Testis (tissue), 3 donors: Measurements from ENCODE around the gene FBN1. TPM values are rescaled to one million over a fixed set of nuclear protein-coding genes. Genes with fewer than 3 reads are reported as not detected.

Experiments used
- DNase-seq: peaks from one replicate; pipeline ENCODE4 v3.0.0-alpha.2; 2019
- H3K27ac ChIP-seq, 2 donors: fragments of 200-600 bp; sonication (generic); one replicate each; pipeline ENCODE4 v1.5.1; 2019
- H3K27me3 ChIP-seq: fragments of 200-600 bp; sonication (generic); one replicate; pipeline ENCODE4 v1.5.1; 2019
- H3K36me3 ChIP-seq: fragments of 200-600 bp; sonication (generic); one replicate; pipeline ENCODE4 v1.5.1; 2017; ENCODE audit warnings: low read depth; ENCODE audit errors: missing control alignments
- H3K4me1 ChIP-seq: fragments of 200-600 bp; sonication (generic); one replicate; pipeline ENCODE4 v1.5.1; 2019
- H3K4me3 ChIP-seq, 2 donors: fragments of 200-600 bp; sonication (generic); one replicate each; pipeline ENCODE4 v1.5.1; 2017 to 2019
- H3K9me3 ChIP-seq: fragments of 200-600 bp; sonication (generic); one replicate; pipeline ENCODE4 v1.5.1; 2017
- POLR2A ChIP-seq: fragments of 450-650 bp; IDR thresholded peaks from one replicate; pipeline ENCODE4 v1.6.1; 2017; ENCODE audit warnings: antibody characterized with exemption, mild to moderate bottlenecking, moderate library complexity
- WGBS, 2 donors: methylation state at CpG; one replicate each; pipeline ENCODE4 v1.1.5; 2018; 5-methylcytosine and 5-hydroxymethylcytosine counted together
- intact Hi-C: fragments of 100-400 bp; cut with DNase I; formaldehyde crosslinking; loops from one replicate; pipeline ENCODE4 v1.15.1; 2023; ENCODE audit warnings: low total_unique reads
- polyA plus RNA-seq: library from polyadenylated mRNA; stranded (reverse); fragments of 350-450 nt; fragmentation: Illumina TruSeq; extraction: RNeasy Lipid Tissue Mini Kit (QIAGEN cat#74804); gene quantifications from one replicate; pipeline ENCODE4 v1.2.3, GENCODE V29; 2014; ENCODE audit warnings: low read depth, low replicate concordance; ENCODE audit not compliant: insufficient read depth
- total RNA-seq, 2 donors: library from RNA; depleted of rRNA; stranded (reverse); fragments of >200 nt; gene quantifications; one replicate each; pipeline ENCODE4 v1.2.3, GENCODE V29; 2016
- TF ChIP-seq, protein P1 (sequence below), 3 experiments: fragments of 450-650 bp in 2 of 3; fragments of 200-600 bp in 1 of 3; sonication (generic) in 1 of 3; IDR thresholded peaks; one replicate each; pipeline ENCODE4 v1.5.1; 2016 to 2019; ENCODE audit warnings: antibody characterized with exemption in 3 of 3, mild to moderate bottlenecking in 2 of 3, moderate library complexity in 1 of 3

Gene FBN1
- total and polyA plus RNA-seq, 3 donors from 2014 or later, result 48.5 to 77.1 (median 68.7) TPM

DNA sequence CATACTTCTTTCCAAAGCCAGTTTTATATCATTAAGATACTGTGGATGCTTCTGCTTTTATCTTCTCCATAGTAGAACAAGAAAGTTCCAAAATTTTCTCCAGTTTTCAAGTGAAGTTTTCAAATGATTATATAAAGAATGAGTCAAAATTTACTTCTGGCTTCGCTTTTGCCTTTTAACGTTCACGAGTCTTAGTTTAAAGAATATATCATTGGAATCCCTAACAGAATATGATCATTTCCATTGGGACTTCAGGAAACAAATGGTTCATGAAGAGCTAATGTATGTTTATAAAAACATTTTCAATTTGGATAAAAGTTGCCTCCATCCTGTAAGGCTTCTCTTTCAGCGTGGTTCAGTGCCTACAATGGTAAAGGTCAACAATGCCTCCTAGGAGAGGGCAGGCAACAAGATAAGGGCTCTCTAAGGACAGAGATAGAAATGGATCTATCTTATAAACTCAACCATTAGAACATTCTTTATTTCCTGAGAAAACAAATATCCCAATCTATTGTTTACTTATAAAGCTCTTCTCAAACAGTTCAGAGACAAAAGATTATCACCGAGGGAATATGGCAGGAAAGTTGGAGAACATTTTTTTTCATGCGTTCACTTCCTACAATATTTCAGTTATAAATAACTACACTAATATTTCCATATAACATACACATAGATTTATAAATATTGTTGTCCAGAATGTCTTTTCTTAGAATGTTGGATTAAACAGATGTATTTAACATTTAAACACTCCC, 60.5 kb downstream of the FBN1 start:
- Histone ChIP-seq H3K27ac (peak overlapping the region in 1 of 2 donors; percentile 15), H3K4me3 (no peak overlapping the region), H3K4me1 (no peaks in the 10 kb centered on the region), H3K9me3 (no peaks in the 10 kb centered on the region), H3K36me3 (no peaks in the 10 kb centered on the region), H3K27me3 (no peaks in the 10 kb centered on the region)
- intact Hi-C loops, result no loop called here
- 61 to 69% methylated on average over 6 of the region's 6 CpGs for WGBS, 2 donors
- no peak for DNase-seq
- no peak for TF ChIP-seq POLR2A
- TF ChIP-seq, protein P1, sequence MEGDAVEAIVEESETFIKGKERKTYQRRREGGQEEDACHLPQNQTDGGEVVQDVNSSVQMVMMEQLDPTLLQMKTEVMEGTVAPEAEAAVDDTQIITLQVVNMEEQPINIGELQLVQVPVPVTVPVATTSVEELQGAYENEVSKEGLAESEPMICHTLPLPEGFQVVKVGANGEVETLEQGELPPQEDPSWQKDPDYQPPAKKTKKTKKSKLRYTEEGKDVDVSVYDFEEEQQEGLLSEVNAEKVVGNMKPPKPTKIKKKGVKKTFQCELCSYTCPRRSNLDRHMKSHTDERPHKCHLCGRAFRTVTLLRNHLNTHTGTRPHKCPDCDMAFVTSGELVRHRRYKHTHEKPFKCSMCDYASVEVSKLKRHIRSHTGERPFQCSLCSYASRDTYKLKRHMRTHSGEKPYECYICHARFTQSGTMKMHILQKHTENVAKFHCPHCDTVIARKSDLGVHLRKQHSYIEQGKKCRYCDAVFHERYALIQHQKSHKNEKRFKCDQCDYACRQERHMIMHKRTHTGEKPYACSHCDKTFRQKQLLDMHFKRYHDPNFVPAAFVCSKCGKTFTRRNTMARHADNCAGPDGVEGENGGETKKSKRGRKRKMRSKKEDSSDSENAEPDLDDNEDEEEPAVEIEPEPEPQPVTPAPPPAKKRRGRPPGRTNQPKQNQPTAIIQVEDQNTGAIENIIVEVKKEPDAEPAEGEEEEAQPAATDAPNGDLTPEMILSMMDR (IDR thresholded peaks at IDR 0.05), result no peak

DNA sequence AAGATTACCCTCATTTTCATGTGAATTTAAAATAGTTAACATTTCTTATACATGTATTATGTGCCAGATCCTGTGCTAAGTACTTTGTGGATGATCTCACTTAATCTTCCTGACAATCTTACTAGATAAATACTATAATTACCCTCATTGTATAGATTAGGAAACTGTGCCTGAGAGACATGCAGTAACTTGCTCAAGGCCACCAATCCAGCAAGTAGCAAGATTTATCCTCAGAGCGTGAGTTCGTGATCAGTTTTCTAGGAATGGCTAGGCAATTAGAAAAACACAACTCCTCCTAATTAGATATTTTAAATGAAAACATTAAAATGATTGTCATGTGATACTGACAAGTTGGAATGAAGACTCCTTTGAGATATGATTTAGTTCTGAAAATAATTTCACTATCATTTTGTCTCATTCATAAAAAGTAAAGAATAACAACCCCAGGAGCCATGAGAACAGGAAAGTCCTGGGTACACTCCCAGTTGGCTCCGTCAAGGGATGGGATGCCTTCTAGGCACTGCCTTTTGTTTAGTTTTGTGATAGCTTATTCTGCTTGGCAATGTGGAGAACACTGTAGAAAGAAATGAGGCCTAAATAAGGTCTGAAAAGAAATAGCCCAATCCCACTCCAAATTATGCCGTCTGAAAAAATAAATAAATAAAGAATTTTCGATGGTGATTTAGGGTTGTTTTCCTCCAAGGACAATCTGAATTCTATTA, 61.3 kb downstream of the FBN1 start:
- Histone ChIP-seq H3K9me3 (no peaks in the 10 kb centered on the region), H3K4me1 (no peaks in the 10 kb centered on the region), H3K27ac (peak overlapping the region in 1 of 2 donors; percentile 15)

DNA sequence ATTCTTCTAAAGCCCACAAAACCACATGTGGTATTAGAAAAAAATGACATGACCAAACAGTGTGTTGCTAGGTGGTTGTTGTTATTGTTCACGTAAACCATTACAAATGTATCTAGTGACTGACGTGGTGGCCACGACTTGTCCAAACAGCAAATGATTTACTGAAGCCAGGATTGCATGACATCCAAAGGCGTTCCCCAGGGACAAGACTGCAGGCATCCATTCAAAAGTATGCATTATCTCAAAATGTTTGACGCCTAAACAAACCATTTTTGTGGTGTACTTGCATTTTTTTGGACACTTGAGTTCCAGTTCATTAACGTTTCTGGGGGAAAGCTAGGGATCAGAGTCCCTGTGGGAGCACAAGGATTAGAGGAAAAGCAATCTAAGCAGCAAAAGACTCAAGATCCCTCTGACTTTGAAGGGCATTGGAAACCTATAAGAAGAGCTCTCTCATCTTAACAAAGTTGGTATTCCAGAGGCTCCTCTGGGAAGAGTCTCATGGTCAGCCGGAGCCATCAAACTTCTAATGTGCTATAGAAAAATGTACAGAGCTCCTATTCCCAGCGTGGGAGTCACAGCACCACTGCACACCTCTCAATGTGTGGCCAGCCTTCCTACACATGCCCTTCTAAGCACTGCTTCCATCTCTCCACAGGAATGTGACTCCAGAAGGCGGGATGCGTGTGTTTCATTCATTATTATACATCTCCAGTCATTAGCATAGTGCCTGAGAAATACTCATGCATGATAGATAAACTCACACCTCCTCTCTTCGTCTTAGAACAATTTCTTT, 62.9 kb downstream of the FBN1 start:
- no peaks in the 10 kb centered on the region for H3K4me1 ChIP-seq
- no peak overlapping the region for H3K27ac ChIP-seq
- no peaks in the 10 kb centered on the region for H3K36me3 ChIP-seq
- intact Hi-C loops, result no loop called here
- 68 to 76% methylated on average over 11 of the region's 11 CpGs for WGBS, 2 donors
- DNase-seq, result no peak
- no peak for TF ChIP-seq POLR2A
- TF ChIP-seq, protein P1 (IDR thresholded peaks at IDR 0.05), result no peak
- no peak overlapping the region for H3K4me3 ChIP-seq
- H3K27me3 ChIP-seq, result no peaks in the 10 kb centered on the region
- H3K9me3 ChIP-seq, result no peaks in the 10 kb centered on the region

More for the DNA sequence above, 61.3 kb downstream of the FBN1 start:
- no peak overlapping the region for H3K4me3 ChIP-seq
- intact Hi-C loops, result no loop called here
- no peaks in the 10 kb centered on the region for H3K36me3 ChIP-seq
- TF ChIP-seq, protein P1 (IDR thresholded peaks at IDR 0.05), result no peak
- TF ChIP-seq POLR2A, result no peak
- WGBS, 2 donors, result 42 to 63% methylated on average over 5 of the region's 5 CpGs
- no peaks in the 10 kb centered on the region for H3K27me3 ChIP-seq
- DNase-seq, result no peak

DNA sequence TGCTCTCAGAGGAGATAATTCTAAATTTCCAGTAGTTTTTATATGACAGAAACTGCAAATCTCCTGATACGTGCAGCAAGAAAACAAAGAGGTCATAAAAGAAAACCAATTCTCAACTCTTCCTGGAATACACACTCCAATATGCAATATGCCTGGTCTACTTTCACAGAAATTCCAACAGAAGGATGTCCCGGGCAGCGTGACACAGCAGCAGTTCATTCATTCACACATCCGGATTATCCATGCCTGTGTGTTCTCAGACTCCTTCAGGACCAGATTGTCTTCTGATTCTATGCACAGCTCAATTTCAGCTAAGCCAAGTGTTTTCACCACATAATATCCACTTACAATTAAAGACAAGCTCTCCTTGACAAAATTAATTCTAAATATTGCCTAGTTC, 64.3 kb downstream of the FBN1 start:
- Histone ChIP-seq H3K9me3 (no peaks in the 10 kb centered on the region), H3K27ac (no peak overlapping the region), H3K27me3 (no peaks in the 10 kb centered on the region), H3K36me3 (no peaks in the 10 kb centered on the region), H3K4me1 (no peaks in the 10 kb centered on the region), H3K4me3 (no peak overlapping the region)
- 66 to 68% methylated on average over 4 of the region's 4 CpGs for WGBS, 2 donors
- DNase-seq, result no peak
- no peak for TF ChIP-seq POLR2A
- TF ChIP-seq, protein P1 (IDR thresholded peaks at IDR 0.05), result no peak
- intact Hi-C loops, result no loop called here
